Suprapubic skin (tissue), 3 donors: ENCODE results near the gene TMEM232.
"Not testable (repeated sequence)": the region's sequence is repeated elsewhere in the genome, so short reads cannot be mapped to it uniquely, and the experiment has no call there.

Experiments used
- POLR2AphosphoS5 ChIP-seq, 3 donors: sonication (generic); formaldehyde crosslinking; IDR thresholded peaks; one replicate each; pipeline ENCODE4 v1.6.1; 2017; ENCODE audit warnings: antibody characterized with exemption in 3 of 3
- TF ChIP-seq, protein P1 (sequence below), 2 donors: fragments of 200-600 bp in 1 of 2; fragments of 450-650 bp in 1 of 2; sonication (generic) in 1 of 2; IDR thresholded peaks; one replicate each; pipeline ENCODE4 v1.5.1; 2016 to 2019; ENCODE audit warnings: antibody characterized with exemption in 2 of 2, mild to moderate bottlenecking in 1 of 2, moderate library complexity in 1 of 2

GRCh38 chr5:110535146-110535545, 191.3 kb downstream of the TMEM232 start:
- TF ChIP-seq, protein P1, sequence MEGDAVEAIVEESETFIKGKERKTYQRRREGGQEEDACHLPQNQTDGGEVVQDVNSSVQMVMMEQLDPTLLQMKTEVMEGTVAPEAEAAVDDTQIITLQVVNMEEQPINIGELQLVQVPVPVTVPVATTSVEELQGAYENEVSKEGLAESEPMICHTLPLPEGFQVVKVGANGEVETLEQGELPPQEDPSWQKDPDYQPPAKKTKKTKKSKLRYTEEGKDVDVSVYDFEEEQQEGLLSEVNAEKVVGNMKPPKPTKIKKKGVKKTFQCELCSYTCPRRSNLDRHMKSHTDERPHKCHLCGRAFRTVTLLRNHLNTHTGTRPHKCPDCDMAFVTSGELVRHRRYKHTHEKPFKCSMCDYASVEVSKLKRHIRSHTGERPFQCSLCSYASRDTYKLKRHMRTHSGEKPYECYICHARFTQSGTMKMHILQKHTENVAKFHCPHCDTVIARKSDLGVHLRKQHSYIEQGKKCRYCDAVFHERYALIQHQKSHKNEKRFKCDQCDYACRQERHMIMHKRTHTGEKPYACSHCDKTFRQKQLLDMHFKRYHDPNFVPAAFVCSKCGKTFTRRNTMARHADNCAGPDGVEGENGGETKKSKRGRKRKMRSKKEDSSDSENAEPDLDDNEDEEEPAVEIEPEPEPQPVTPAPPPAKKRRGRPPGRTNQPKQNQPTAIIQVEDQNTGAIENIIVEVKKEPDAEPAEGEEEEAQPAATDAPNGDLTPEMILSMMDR (IDR thresholded peaks at IDR 0.05), result not testable (repeated sequence)
- TF ChIP-seq POLR2AphosphoS5 (IDR thresholded peaks at IDR 0.05), result not testable (repeated sequence)
